ENCODE data around the gene GPR55.

Gene GPR55

GRCh38 chr2:230914886-230915285 lies 10.2 kb downstream of the GPR55 start:
- no peak for DNase-seq

DNA sequence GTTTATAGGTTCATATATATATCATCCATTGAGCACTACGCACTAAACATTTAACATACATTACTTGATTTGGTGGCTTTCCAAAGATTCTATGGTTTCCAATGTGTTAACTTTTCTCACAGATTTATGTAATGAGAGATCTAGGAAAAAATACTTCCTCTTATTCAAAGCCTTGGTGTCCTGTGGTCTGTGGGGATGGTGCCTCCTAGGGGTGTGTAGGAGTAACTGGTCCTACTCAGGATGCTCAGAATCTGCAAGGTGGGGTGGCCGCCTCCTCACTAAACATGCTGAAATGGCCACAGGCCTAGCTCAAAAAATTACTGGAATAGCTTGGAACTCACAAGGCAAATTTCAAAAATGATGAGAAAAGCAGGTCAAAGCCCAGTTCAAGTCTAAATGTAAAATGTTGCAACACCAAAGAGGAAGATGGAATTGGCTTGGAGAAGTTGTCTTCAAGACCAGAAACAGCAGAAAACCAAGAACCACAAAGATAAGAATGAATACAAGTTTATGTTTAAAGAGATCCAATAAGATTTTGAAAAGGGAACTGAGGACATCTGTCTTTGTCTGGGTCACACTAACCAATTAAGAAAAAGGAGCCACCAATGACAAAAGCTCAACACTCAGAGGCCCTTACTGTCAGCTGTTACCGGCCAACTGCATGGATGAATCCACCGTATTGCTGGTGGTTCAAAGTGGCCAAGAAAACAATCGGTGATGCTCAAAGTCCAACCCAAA lies 11.5 kb downstream of the GPR55 start:
- DNase-seq = no peak

DNA sequence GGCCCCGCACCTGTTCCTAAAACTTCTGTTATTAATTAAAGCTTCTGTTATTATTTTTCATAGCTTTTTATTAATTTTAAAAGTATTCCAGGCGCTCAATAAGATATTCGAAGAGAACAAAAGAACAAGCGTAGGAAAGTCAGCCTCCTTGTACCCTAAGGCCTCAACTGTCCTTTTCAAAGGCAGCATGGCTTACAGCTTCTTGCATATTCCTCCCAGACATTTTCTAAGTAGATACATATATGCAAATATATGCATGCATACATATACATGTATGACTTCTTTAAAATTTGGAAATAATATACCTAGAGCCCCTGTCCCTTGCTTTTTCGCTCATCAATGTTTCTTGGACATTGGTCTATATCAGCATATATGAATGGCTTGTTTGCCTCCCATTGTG lies 12.3 kb downstream of the GPR55 start:
- no peak for DNase-seq

DNA sequence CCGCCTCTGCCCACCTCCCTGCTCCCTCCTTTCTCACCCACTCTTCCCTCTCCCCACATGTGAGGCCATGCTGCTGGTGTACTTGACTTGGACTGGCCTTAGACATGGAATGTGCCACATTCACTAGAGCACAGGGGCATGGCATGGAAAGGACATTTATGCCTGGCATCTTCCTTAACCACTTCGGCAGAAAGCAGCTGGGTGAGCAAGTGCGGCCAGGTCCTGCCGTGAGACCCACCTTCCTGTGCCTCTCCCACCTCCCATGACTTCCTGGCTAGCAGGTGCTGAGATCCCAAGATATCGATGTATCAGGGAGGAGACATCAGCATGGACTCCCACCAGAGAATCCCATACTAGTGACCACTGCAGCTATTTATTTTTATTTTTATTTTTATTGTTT lies 13.0 kb downstream of the GPR55 start:
- no peak for DNase-seq

DNA sequence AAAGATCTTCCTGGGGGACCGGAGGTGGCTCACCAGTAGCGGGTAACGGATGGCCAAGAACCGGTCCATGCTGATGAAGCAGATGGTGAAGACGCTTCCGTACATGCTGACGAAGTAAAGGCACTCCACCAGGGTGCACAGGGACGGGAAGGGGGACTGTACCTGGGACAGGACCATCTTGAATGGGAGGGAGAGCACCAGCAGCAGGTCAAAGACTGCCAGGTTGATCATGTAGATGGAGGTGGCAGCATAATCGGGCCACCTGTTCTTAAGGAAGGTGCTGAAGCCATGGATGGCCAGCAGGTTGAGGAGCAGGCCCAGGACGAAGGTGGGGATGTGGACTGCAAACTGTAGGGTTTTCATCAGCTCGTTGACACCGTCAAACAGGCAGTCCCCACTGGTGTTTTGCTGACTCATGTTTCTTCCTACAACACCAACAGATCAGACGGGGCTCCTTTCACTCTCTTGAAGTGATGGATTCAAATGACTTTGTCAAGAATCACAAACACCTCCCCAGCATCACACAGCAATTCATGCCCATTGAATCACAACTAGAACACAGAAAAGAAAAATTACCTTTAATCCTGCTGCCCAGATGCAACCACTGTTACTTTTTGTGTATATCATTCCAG lies 14.4 kb downstream of the GPR55 start:
- no peak for DNase-seq

GRCh38 chr2:230909841-230910545 lies 15.0 kb downstream of the GPR55 start:
- DNase-seq = no peak

DNA sequence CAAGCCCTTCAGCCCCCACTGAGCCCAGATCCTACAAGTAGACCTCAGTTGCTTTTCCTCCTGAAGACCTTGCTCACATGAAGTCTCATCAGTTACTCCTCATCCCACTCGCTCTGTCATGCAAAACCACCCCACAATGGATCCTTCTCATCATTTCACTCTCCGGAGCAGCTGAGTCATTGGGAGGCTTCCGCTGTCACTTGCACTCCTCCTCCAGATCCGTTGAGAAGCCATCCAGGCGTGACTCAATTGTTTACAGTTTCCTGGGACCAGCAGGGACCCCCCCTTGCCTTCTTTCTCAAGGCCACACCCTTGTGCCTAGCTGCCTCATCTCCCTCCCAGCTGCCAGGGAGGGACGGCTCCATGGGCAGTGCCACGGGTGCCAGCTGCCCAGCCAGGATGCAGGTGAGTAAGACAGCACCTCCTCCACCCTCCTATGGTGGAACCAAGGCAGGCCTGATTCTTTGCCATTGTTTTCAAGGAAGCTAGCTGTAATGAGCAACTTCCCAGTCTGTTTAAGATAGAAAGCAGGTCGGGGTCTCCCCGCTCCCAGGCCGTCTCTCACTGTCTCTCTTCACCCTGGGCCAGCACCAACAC lies 16.3 kb downstream of the GPR55 start:
- DNase-seq = peak; percentile 85

DNA sequence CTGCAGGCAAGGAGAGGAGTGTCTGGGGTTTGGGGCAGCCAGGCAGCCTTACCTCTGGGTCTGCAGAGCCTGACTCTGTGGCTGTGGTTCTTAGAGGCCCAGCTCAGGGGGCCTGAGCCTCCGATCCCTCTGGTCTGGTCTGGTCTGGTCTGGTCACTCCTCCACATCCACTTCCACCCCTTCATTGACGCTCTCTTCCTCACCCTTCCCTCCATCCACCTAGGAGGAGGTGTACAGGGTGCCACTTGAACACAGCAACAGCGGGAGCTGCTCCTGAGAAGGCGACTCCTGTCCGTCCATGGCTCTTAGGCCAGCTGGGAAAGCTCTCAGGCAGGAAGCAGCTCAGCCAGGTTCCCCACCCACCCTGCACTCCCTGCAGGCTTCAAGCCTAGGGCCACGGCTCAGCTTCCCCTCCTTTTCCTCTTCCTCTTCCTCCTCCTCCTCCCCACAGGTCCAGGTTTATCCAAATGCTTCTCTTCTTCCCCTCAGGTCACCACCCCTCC lies 16.9 kb downstream of the GPR55 start:
- no peak for DNase-seq

DNA sequence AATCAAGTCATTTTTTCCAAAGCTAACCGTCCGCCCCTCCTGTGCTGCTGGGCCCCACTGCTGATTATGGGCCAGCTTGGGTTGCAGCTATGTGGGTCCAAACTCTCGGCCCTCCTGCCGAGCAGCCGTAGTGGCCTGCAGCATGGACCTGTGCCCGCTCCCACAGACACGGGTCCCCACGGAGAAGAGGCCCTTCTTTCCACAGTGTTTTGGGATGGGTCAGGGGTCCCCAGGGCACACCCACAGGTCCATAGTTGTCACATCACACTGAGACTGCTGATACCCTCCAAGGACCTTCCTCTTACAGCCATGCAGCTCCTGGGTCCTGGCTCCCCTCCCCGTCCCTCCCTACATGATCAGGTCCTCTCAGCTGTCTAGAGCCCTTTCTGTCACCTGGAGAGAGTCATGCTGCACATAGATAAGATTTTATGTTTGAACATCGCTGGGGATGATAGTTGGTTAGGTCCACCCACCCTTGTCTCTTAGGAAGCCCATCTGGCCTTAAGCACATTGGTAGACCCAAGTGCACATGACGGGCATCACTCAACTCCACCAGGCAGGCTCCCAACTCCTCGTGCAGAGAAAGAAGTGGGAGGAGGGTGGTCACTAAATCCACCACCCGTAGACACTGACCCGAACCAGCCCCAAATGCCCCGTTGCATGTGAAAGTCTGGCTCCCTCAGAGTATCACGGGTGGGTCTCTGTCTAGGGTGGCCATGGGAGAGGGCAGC lies 17.5 kb downstream of the GPR55 start:
- no peak for DNase-seq

- no peak for DNase-seq
Measured at GRCh38 chr2:230906471-230907230, 18.4 kb downstream of the GPR55 start.

- peak; percentile 95 for DNase-seq
Measured at GRCh38 chr2:230905448-230906421, 19.3 kb downstream of the GPR55 start.

DNA sequence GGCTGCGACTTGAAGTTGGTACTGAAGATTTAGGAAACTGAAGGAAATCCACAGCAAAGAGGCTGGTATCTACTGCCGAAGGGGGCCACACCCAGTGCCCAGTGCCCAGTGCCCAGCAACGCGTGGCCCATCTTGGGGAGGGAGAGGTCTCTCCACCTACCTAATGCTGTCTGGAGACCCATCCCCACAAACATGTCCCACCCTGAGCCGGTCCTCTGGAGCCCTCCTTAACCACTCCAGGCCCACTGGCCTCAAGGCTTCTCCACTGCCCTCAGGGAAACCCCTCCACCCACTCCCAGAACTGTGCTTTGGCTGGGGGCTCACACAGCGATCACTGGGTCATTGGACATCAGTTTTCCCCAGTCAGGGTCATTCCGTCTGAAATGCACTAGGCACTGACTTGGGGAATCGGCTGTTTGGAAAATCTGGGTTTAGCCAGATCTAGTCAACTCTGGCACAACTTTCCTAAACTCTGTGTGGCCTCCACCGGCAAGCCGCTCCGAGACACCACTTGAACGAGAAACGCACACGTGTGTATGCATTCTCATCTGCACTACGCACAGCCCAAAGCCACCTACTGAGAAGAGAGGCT lies 20.1 kb downstream of the GPR55 start:
- DNase-seq = no peak

- DNase-seq = no peak
Measured at GRCh38 chr2:230903231-230904150, 21.6 kb downstream of the GPR55 start.

GRCh38 chr2:230902180-230902899 lies 22.7 kb downstream of the GPR55 start:
- peak; percentile 60 for DNase-seq

DNA sequence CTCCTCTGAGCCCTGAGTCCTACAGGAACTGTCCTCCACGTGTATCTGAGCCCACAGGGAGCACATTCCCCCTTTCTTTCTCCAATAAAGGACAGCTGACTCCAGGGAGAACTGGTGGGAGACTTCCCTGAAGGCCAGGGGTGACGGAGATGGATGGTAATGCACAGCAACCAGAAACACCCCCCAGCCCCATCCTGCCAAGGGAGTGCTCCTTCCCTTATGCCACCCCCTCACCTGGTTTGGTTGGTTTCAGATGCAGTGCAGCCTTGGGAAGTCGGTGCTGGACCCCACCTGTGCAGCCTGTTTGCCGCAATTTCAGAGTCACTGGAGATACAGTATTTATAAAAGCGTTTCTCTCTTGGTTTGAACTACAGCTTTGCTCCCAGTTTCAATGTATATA lies 24.0 kb downstream of the GPR55 start:
- DNase-seq = no peak

DNA sequence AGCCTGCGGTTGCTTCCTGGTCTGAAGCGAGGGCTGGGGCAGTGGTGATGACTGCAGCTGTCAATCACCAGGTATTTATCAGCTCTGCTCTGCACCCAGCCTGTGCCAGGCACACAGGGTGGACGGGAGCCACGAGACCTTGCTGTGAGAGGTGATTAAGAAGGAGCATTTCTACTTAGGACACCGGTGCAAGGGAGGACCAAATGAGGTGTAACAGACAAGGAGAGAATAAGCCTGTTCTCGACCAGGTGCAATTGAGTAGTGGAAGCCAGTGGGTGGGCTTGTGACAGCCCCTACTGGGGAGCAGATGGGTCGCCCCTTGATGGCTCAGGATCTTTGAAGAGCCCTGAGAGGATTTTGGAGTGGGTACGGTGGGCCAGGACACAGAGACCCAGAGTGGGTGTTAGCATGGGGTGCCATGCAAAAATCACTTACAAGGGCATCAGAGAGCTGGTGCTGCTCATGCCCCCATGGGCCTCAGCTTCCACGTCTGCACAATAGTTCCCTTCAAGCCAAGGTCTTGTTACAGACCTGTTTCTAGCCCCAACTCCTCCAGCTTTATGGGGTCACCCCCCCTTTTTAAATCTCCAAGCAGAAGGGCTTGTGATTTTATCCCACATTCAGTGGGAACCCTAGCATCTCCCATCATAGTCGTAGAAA lies 24.6 kb downstream of the GPR55 start:
- no peak for DNase-seq

- DNase-seq = peak; percentile 75
Measured at GRCh38 chr2:230899786-230900185, 25.3 kb downstream of the GPR55 start.

DNA sequence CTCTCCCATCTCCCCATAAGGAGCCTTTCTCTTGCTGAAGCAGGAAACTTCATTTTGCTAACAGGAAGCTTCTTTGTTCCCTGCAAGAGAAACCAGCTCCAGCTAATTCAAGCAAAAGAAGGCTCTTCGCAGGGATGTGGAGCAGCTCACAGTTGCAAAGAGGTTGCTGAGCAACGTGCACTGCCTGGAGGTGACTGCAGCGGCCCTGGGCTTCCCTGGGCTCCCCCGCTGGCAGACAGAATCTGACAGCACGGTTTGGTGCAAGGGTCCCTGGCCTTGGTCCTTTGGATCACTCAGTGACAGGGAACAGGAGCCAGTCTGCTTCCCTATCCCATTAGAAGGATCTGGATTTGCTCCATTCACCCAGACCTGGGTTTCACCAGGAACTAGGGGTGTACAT lies 25.8 kb downstream of the GPR55 start:
- DNase-seq = no peak
